ENCODE results near the gene CD2. TPM values are rescaled to one million over a fixed set of nuclear protein-coding genes. Genes with fewer than 3 reads are reported as not detected.

CD2 gene
- total RNA-seq, 1 experiment from 2014 or later: 0.10 TPM

- no peaks in the 10 kb centered on the region for H3K36me3 ChIP-seq (ENCODE audit: control insufficient read depth, insufficient read depth, low read length)
- no peak overlapping the region for H3K27ac ChIP-seq (ENCODE audit: low read length)
- BruUV-seq (replicated peaks): no TSS peak
- DNase-seq (ENCODE audit: low read depth, low spot score): no peak
- in situ Hi-C loops (cut with HindIII; ENCODE audit: low pct_unique_long_range_greater_than_20kb, low sequenced_read_pairs) (no loop called here), intact Hi-C loops (cut with micrococcal nuclease; ENCODE audit: unreplicated experiment) (no loop called here)
- no peaks in the 10 kb centered on the region for H3K4me1 ChIP-seq (ENCODE audit: control insufficient read depth, insufficient read depth, low read length)
- no peak overlapping the region for H3K4me3 ChIP-seq (ENCODE audit: low read depth in 2 of 2, low read length in 2 of 2)
- POLR2A ChIA-PET: no interaction called here
- TF ChIP-seq TCF7L2 (IDR thresholded peaks at IDR 0.05; ENCODE audit: low read depth, low read length) (no peak), SIN3A (IDR thresholded peaks at IDR 0.05; ENCODE audit: borderline replicate concordance, insufficient read depth, low read depth, low read length) (no peak), POLR2AphosphoS5 (IDR thresholded peaks at IDR 0.05; ENCODE audit: low read depth, low read length) (no peak), REST (IDR thresholded peaks at IDR 0.05; ENCODE audit: insufficient read depth in 1 of 2, low read depth in 2 of 2, low read length in 1 of 2) (no peak), CTCF (IDR thresholded peaks at IDR 0.05) (no peak)
- CTCF ChIA-PET: no interaction called here
- no peak for ATAC-seq
- no peaks in the 10 kb centered on the region for H3K27me3 ChIP-seq (ENCODE audit: control insufficient read depth, insufficient read depth, low read length)
- H3K9me3 ChIP-seq (ENCODE audit: control insufficient read depth, insufficient read depth, low read depth, low read length): no peaks in the 10 kb centered on the region
Observed at GRCh38 chr1:116769994-116770393, 15.8 kb downstream of the CD2 start.

GRCh38 chr1:116770625-116771024 lies 16.4 kb downstream of the CD2 start:
- H3K36me3 ChIP-seq (ENCODE audit: control insufficient read depth, insufficient read depth, low read length): no peaks in the 10 kb centered on the region
- CTCF ChIA-PET: no interaction called here

More at GRCh38 chr1:116770625-116771024, 16.4 kb downstream of the CD2 start:
- intact Hi-C loops (cut with micrococcal nuclease; ENCODE audit: unreplicated experiment) (no loop called here), in situ Hi-C loops (cut with HindIII; ENCODE audit: low pct_unique_long_range_greater_than_20kb, low sequenced_read_pairs) (no loop called here)
- DNase-seq (ENCODE audit: low read depth, low spot score) (no peak), ATAC-seq (no peak)
- no peak for TF ChIP-seq SIN3A (IDR thresholded peaks at IDR 0.05; ENCODE audit: borderline replicate concordance, insufficient read depth, low read depth, low read length)
- no peak for TF ChIP-seq POLR2AphosphoS5 (IDR thresholded peaks at IDR 0.05; ENCODE audit: low read depth, low read length)
- no peak for TF ChIP-seq CTCF (IDR thresholded peaks at IDR 0.05)
- POLR2A ChIA-PET: no interaction called here
- H3K27me3 ChIP-seq (ENCODE audit: control insufficient read depth, insufficient read depth, low read length): no peaks in the 10 kb centered on the region
- no peaks in the 10 kb centered on the region for H3K4me1 ChIP-seq (ENCODE audit: control insufficient read depth, insufficient read depth, low read length)
- no TSS peak for BruUV-seq (replicated peaks)
- no peak overlapping the region for H3K4me3 ChIP-seq (ENCODE audit: low read depth in 2 of 2, low read length in 2 of 2)
- no peak overlapping the region for H3K27ac ChIP-seq (ENCODE audit: low read length)
- H3K9me3 ChIP-seq (ENCODE audit: control insufficient read depth, insufficient read depth, low read depth, low read length): no peaks in the 10 kb centered on the region

Measured in Panc1 (cell line).